ENCODE data around the gene SHISA3. TPM values are rescaled to one million over a fixed set of nuclear protein-coding genes. Genes with fewer than 3 reads are reported as not detected.

Gene SHISA3
- total RNA-seq, 1 experiment from 2014 or later, result 6.0 TPM

GRCh38 chr4:42404001-42404400 is 6.7 kb downstream of the SHISA3 start:
- Mint-ChIP-seq H3K4me1 (peaks cover 58% of the 10 kb centered on the region), H3K27ac (no peak overlapping the region), H3K9me3 (no peaks in the 10 kb centered on the region), H3K27me3 (ENCODE audit: low read depth) (peaks cover 25% of the 10 kb centered on the region), H3K36me3 (no peaks in the 10 kb centered on the region), H3K4me3 (no peak overlapping the region)
- TF ChIP-seq FOXJ3 (CRISPR knock-in tag; IDR thresholded peaks at IDR 0.05; ENCODE audit: borderline replicate concordance), result no peak
- TF ChIP-seq, protein P1, sequence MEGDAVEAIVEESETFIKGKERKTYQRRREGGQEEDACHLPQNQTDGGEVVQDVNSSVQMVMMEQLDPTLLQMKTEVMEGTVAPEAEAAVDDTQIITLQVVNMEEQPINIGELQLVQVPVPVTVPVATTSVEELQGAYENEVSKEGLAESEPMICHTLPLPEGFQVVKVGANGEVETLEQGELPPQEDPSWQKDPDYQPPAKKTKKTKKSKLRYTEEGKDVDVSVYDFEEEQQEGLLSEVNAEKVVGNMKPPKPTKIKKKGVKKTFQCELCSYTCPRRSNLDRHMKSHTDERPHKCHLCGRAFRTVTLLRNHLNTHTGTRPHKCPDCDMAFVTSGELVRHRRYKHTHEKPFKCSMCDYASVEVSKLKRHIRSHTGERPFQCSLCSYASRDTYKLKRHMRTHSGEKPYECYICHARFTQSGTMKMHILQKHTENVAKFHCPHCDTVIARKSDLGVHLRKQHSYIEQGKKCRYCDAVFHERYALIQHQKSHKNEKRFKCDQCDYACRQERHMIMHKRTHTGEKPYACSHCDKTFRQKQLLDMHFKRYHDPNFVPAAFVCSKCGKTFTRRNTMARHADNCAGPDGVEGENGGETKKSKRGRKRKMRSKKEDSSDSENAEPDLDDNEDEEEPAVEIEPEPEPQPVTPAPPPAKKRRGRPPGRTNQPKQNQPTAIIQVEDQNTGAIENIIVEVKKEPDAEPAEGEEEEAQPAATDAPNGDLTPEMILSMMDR (IDR thresholded peaks at IDR 0.05), result peak; percentile 56
- DNase-seq (ENCODE audit: low spot score), result peak; percentile 40
- ChIA-PET POLR2A (interaction anchor here (0.6 kb wide), 1 partner anchor 33 kb away, joined by 3 read pairs; no protein-coding TSS in a partner anchor), CTCF (interaction anchor here (0.6 to 6.6 kb wide), 10 partner anchors 9 to 114 kb away, joined by 3 to 66 read pairs (median 3); no protein-coding TSS in a partner anchor)
- peak; percentile 62 for ATAC-seq

DNA sequence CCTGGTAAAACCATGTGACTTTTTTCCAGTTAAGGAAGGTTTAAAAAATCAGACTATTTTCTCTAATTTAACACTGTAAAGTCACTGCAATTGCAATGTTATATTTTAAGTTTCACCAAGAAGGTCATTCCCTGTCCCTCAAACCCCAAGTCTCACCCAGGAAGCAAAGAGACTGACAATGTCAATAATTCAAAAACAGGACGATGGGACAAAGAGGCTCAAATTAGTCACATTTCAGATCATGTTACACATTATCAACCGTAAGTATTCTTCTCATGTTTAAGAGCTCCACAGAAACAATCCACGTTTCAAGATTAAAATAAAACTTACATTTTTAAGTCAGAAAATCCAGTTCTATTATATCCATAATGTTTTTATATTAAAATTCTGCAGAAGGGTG is 13.2 kb downstream of the SHISA3 start:
- Mint-ChIP-seq H3K27me3 (ENCODE audit: low read depth) (peaks cover 5% of the 10 kb centered on the region; the same call in 1 of the 2 replicates), H3K9me3 (no peaks in the 10 kb centered on the region), H3K36me3 (0 out of 2 replicates have a peak, but pooled peaks cover 2% of the 10 kb centered on the region), H3K4me3 (no peak overlapping the region), H3K27ac (no peak overlapping the region; the same call in 1 of the 2 replicates), H3K4me1 (peaks cover 40% of the 10 kb centered on the region)
- DNase-seq (ENCODE audit: low spot score) (no peak), ATAC-seq (no peak)
- no peak for TF ChIP-seq ZNF121 (CRISPR knock-in tag; IDR thresholded peaks at IDR 0.05)
- TF ChIP-seq, protein P2, sequence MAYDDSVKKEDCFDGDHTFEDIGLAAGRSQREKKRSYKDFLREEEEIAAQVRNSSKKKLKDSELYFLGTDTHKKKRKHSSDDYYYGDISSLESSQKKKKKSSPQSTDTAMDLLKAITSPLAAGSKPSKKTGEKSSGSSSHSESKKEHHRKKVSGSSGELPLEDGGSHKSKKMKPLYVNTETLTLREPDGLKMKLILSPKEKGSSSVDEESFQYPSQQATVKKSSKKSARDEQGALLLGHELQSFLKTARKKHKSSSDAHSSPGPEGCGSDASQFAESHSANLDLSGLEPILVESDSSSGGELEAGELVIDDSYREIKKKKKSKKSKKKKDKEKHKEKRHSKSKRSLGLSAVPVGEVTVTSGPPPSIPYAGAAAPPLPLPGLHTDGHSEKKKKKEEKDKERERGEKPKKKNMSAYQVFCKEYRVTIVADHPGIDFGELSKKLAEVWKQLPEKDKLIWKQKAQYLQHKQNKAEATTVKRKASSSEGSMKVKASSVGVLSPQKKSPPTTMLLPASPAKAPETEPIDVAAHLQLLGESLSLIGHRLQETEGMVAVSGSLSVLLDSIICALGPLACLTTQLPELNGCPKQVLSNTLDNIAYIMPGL (CRISPR knock-in tag; IDR thresholded peaks at IDR 0.05), result no peak
- TF ChIP-seq GTF2I (CRISPR knock-in tag; conservative IDR thresholded peaks at IDR 0.05), result no peak
- TF ChIP-seq AR (CRISPR knock-in tag; IDR thresholded peaks at IDR 0.05), result no peak
- no peak for TF ChIP-seq USF2 (CRISPR knock-in tag; IDR thresholded peaks at IDR 0.05)
- TF ChIP-seq CREB1 (CRISPR knock-in tag; IDR thresholded peaks at IDR 0.05), result no peak
- no peak for TF ChIP-seq TEAD4 (CRISPR knock-in tag; IDR thresholded peaks at IDR 0.05)
- TF ChIP-seq NR3C1 (CRISPR knock-in tag; conservative IDR thresholded peaks at IDR 0.05; ENCODE audit: low read depth), result no peak
- TF ChIP-seq RORB (CRISPR knock-in tag; IDR thresholded peaks at IDR 0.05), result no peak
- no peak for TF ChIP-seq NFYB (CRISPR knock-in tag; conservative IDR thresholded peaks at IDR 0.05; ENCODE audit: low read depth)
- no peak for TF ChIP-seq HMGA2 (CRISPR knock-in tag; IDR thresholded peaks at IDR 0.05)
- TF ChIP-seq, protein P3, sequence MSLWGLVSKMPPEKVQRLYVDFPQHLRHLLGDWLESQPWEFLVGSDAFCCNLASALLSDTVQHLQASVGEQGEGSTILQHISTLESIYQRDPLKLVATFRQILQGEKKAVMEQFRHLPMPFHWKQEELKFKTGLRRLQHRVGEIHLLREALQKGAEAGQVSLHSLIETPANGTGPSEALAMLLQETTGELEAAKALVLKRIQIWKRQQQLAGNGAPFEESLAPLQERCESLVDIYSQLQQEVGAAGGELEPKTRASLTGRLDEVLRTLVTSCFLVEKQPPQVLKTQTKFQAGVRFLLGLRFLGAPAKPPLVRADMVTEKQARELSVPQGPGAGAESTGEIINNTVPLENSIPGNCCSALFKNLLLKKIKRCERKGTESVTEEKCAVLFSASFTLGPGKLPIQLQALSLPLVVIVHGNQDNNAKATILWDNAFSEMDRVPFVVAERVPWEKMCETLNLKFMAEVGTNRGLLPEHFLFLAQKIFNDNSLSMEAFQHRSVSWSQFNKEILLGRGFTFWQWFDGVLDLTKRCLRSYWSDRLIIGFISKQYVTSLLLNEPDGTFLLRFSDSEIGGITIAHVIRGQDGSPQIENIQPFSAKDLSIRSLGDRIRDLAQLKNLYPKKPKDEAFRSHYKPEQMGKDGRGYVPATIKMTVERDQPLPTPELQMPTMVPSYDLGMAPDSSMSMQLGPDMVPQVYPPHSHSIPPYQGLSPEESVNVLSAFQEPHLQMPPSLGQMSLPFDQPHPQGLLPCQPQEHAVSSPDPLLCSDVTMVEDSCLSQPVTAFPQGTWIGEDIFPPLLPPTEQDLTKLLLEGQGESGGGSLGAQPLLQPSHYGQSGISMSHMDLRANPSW (CRISPR knock-in tag; conservative IDR thresholded peaks at IDR 0.05; ENCODE audit: low read depth), result no peak
- no peak for TF ChIP-seq ZMAT4 (CRISPR knock-in tag; IDR thresholded peaks at IDR 0.05)
- no peak for TF ChIP-seq NFE2L1 (CRISPR knock-in tag; IDR thresholded peaks at IDR 0.05)
- TF ChIP-seq E2F4 (CRISPR knock-in tag; IDR thresholded peaks at IDR 0.05; ENCODE audit: borderline replicate concordance, low read depth), result no peak
- no peak for TF ChIP-seq ZNF423 (CRISPR knock-in tag; IDR thresholded peaks at IDR 0.05)
- ChIA-PET CTCF (interaction anchor here (1.7 kb wide), 1 partner anchor 109 kb away, joined by 5 read pairs; no protein-coding TSS in a partner anchor), POLR2A (no interaction called here)

Measured in WTC11 (cell line).